OCI-LY7 (cell line): ENCODE data around the gene BICDL2.

Experiments
- EZH2phosphoT487 ChIP-seq: fragments of 200-600 bp; sonication (generic); IDR thresholded peaks from 2 replicates; pipeline ENCODE4 v1.6.1; 2018; ENCODE audit warnings: low read depth, borderline replicate concordance, mild to moderate bottlenecking, mixed run types, antibody characterized with exemption, low read length, moderate library complexity, mixed read lengths
- TF ChIP-seq, protein P1 (sequence below): fragments of 200-600 bp; sonication (generic); conservative IDR thresholded peaks from 2 replicates; pipeline ENCODE4 v1.5.1; 2014; ENCODE audit warnings: mild to moderate bottlenecking, antibody characterized with exemption, low read length, moderate library complexity, mixed read lengths

DNA sequence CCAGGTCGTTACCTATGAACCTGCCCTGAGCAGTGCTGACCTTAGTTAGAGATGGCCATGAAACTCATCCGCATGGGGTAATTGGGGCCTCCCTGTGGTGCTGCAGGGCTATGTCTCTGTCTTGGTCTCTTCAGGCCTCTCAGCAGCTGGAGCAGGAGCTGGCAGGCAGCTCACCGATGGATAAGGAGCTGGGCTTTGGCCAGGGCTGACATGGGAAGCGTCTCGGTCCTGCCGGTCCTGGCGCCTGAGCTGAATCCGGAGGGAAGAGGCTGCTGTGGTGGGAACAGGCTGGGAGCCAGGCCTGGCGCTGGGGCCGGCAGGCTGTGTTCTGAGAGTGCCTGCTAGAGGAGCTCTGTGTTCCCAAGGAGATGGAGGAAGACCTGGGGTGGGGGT is 38.8 kb upstream of the BICDL2 start:
- TF ChIP-seq, protein P1, sequence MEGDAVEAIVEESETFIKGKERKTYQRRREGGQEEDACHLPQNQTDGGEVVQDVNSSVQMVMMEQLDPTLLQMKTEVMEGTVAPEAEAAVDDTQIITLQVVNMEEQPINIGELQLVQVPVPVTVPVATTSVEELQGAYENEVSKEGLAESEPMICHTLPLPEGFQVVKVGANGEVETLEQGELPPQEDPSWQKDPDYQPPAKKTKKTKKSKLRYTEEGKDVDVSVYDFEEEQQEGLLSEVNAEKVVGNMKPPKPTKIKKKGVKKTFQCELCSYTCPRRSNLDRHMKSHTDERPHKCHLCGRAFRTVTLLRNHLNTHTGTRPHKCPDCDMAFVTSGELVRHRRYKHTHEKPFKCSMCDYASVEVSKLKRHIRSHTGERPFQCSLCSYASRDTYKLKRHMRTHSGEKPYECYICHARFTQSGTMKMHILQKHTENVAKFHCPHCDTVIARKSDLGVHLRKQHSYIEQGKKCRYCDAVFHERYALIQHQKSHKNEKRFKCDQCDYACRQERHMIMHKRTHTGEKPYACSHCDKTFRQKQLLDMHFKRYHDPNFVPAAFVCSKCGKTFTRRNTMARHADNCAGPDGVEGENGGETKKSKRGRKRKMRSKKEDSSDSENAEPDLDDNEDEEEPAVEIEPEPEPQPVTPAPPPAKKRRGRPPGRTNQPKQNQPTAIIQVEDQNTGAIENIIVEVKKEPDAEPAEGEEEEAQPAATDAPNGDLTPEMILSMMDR = no peak
- TF ChIP-seq EZH2phosphoT487 = no peak
